ENCODE measurements around the gene PTPRH. TPM values are rescaled to one million over a fixed set of nuclear protein-coding genes. Genes with fewer than 3 reads are reported as not detected.
A peak's percentile ranks its signal among the peaks of the same experiment; 100 is the strongest.

PTPRH gene
- polyA plus RNA-seq, 1 donor from 2014 or later = 0.54 TPM

DNA sequence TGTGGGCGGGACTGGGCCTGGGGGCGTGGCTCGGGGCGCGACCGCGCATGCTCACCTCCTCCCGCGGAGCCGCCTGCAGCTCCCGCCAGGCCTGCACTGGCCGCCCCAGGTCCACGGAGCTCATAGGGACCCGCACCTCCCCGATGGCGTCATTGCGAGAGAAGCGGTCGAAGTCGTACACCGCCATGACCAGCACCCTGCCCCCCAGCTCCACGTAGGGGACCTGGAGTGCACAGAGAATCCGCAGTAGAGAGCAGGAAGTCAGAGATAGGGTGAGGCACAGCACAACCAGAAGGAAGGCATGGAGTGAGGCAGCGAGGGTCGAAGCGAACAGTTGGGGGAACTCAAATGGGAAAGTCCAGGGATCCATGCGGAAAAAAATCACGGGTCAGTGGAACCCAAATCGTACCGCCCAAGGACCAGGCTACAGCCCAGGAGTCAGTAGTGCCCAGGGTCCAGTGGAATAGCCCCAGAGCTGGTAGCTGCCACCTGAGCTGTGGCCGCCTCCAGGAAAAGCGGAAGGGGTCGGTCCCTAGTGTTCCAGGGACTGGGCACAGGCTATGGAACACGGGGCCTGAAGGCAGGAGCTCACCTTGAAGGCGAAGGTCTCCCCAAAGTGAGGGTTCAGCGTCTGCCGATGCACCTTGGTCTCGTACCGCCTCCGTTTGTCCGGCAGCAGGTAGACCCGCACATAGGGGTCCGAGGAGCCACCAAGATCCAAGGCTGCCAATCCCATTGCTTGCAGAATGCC lies 34.0 kb downstream of the PTPRH start:
- Histone ChIP-seq H2AFZ (ENCODE audit: low read depth, low read length) (no peak overlapping the region), H3K27me3 (ENCODE audit: insufficient read depth, low read depth, low read length) (peaks cover 18% of the 10 kb centered on the region), H3K9me2 (ENCODE audit: insufficient read depth, low read length) (no peaks in the 10 kb centered on the region), H3K27ac (ENCODE audit: low read length) (no peak overlapping the region), H3K4me3 (ENCODE audit: low read length) (no peak overlapping the region), H3K79me2 (replicated peaks; ENCODE audit: insufficient read depth, low read length) (peaks cover 4% of the 10 kb centered on the region), H3K9me3 (ENCODE audit: low read length) (no peaks in the 10 kb centered on the region), H4K20me1 (ENCODE audit: insufficient read depth) (peaks cover 4% of the 10 kb centered on the region), H3F3A (ENCODE audit: insufficient read depth, low read length, poor library complexity, severe bottlenecking) (no peaks in the 10 kb centered on the region), H3K36me3 (ENCODE audit: insufficient read depth, low read length) (peaks cover 7% of the 10 kb centered on the region), H3K9ac (ENCODE audit: low read length) (no peak overlapping the region), H3K4me2 (ENCODE audit: low read length) (no peak overlapping the region)
- TF ChIP-seq POLR2AphosphoS5 (IDR thresholded peaks at IDR 0.05) = peak; percentile 14
- TF ChIP-seq SMC3 (conservative IDR thresholded peaks at IDR 0.05; ENCODE audit: poor library complexity) = no peak

DNA sequence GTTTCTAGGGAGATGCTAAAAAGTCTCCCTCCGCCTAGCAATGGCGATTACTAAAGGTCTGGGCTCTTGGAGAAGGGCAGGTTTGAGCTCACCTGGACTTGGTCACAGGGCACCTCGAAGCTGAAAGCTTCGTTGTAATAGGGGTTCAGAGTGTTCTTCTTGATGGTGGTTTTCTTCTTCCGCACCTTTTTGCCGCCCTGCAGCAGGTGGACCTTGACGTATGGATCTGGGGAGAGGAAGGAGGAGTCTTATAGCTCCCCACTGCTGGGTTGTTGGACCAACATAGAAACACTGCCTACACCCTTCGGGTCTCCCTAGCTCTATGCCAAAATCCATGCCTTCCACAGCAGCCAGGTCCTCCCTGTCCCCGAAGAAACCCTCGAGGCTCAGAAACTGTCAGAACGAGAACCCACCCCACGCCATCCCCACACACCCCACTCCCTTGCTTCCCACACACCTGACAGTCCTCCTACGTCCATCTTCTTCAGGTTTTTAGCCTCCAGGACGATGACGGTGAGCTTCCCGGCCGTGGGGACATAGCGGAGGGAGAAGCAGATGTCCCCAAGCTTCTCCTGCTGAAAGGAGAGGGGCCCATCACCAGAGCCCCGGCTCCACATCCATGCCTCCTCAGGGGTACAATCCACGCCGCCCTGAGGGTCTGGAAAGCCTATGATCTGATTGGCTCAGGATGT lies 34.7 kb downstream of the PTPRH start:
- Histone ChIP-seq H2AFZ (ENCODE audit: low read depth, low read length) (no peak overlapping the region), H3K4me2 (ENCODE audit: low read length) (no peak overlapping the region)

More for the DNA sequence above, 34.7 kb downstream of the PTPRH start:
- H3K9me2 ChIP-seq (ENCODE audit: insufficient read depth, low read length) = no peaks in the 10 kb centered on the region
- H3K9ac ChIP-seq (ENCODE audit: low read length) = no peak overlapping the region
- no peak overlapping the region for H3K4me3 ChIP-seq (ENCODE audit: low read length)
- H3K27ac ChIP-seq (ENCODE audit: low read length) = no peak overlapping the region
- H3K79me2 ChIP-seq (replicated peaks; ENCODE audit: insufficient read depth, low read length) = peaks cover 4% of the 10 kb centered on the region
- H3K9me3 ChIP-seq (ENCODE audit: low read length) = no peaks in the 10 kb centered on the region
- no peaks in the 10 kb centered on the region for H3F3A ChIP-seq (ENCODE audit: insufficient read depth, low read length, poor library complexity, severe bottlenecking)
- TF ChIP-seq EP300 (conservative IDR thresholded peaks at IDR 0.05; ENCODE audit: poor library complexity, severe bottlenecking) (no peak), RAD21 (conservative IDR thresholded peaks at IDR 0.05) (no peak), MXI1 (conservative IDR thresholded peaks at IDR 0.05; ENCODE audit: poor library complexity, severe bottlenecking) (no peak), SMC3 (conservative IDR thresholded peaks at IDR 0.05; ENCODE audit: poor library complexity) (no peak), EZH2 (IDR thresholded peaks at IDR 0.05; ENCODE audit: borderline replicate concordance, insufficient read depth, low read length, poor library complexity, severe bottlenecking) (no peak), POLR2AphosphoS5 (IDR thresholded peaks at IDR 0.05) (no peak), TAF1 (IDR thresholded peaks at IDR 0.05; ENCODE audit: low read depth) (no peak)
- TF ChIP-seq, protein P1, sequence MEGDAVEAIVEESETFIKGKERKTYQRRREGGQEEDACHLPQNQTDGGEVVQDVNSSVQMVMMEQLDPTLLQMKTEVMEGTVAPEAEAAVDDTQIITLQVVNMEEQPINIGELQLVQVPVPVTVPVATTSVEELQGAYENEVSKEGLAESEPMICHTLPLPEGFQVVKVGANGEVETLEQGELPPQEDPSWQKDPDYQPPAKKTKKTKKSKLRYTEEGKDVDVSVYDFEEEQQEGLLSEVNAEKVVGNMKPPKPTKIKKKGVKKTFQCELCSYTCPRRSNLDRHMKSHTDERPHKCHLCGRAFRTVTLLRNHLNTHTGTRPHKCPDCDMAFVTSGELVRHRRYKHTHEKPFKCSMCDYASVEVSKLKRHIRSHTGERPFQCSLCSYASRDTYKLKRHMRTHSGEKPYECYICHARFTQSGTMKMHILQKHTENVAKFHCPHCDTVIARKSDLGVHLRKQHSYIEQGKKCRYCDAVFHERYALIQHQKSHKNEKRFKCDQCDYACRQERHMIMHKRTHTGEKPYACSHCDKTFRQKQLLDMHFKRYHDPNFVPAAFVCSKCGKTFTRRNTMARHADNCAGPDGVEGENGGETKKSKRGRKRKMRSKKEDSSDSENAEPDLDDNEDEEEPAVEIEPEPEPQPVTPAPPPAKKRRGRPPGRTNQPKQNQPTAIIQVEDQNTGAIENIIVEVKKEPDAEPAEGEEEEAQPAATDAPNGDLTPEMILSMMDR (IDR thresholded peaks at IDR 0.05; ENCODE audit: poor library complexity, severe bottlenecking) = no peak
- TF ChIP-seq, protein P2, sequence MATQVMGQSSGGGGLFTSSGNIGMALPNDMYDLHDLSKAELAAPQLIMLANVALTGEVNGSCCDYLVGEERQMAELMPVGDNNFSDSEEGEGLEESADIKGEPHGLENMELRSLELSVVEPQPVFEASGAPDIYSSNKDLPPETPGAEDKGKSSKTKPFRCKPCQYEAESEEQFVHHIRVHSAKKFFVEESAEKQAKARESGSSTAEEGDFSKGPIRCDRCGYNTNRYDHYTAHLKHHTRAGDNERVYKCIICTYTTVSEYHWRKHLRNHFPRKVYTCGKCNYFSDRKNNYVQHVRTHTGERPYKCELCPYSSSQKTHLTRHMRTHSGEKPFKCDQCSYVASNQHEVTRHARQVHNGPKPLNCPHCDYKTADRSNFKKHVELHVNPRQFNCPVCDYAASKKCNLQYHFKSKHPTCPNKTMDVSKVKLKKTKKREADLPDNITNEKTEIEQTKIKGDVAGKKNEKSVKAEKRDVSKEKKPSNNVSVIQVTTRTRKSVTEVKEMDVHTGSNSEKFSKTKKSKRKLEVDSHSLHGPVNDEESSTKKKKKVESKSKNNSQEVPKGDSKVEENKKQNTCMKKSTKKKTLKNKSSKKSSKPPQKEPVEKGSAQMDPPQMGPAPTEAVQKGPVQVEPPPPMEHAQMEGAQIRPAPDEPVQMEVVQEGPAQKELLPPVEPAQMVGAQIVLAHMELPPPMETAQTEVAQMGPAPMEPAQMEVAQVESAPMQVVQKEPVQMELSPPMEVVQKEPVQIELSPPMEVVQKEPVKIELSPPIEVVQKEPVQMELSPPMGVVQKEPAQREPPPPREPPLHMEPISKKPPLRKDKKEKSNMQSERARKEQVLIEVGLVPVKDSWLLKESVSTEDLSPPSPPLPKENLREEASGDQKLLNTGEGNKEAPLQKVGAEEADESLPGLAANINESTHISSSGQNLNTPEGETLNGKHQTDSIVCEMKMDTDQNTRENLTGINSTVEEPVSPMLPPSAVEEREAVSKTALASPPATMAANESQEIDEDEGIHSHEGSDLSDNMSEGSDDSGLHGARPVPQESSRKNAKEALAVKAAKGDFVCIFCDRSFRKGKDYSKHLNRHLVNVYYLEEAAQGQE (IDR thresholded peaks at IDR 0.05; ENCODE audit: borderline replicate concordance) = no peak
- H4K20me1 ChIP-seq (ENCODE audit: insufficient read depth) = peaks cover 4% of the 10 kb centered on the region
- H3K36me3 ChIP-seq (ENCODE audit: insufficient read depth, low read length) = peaks cover 7% of the 10 kb centered on the region
- peaks cover 18% of the 10 kb centered on the region for H3K27me3 ChIP-seq (ENCODE audit: insufficient read depth, low read depth, low read length)

Measured in neural cell (in vitro differentiated cells).